Measurements from ENCODE around the gene UBE2F.

Gene UBE2F

DNA sequence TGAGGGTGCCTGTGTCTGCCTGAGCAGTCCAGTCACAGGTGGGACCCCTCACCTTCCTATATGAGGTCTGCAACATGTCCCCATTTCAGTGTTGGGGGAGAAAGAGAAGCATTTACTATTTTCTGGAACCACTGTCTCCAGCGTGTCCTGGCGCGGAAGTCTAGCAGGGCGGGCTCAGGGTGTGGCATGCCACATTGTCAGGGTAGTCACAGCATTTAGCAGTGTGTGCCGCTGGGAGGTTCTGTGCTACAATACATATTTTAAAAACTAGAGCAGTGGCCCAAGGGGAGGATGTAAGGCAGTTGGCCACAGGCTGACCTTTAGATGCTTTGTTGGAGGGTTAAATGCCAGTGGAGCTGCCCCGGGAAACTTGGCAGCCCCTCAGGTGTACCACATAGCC lies 12.5 kb downstream of the UBE2F start:
- ATAC-seq: no peak
- TF ChIP-seq TCF4 (CRISPR knock-in tag; IDR thresholded peaks at IDR 0.05; ENCODE audit: borderline replicate concordance) (no peak), RARB (CRISPR knock-in tag; IDR thresholded peaks at IDR 0.05) (no peak), CSDC2 (CRISPR knock-in tag; IDR thresholded peaks at IDR 0.05) (no peak), ZFP30 (CRISPR knock-in tag; IDR thresholded peaks at IDR 0.05) (no peak), ISL1 (CRISPR knock-in tag; IDR thresholded peaks at IDR 0.05) (no peak), BACH2 (CRISPR knock-in tag; IDR thresholded peaks at IDR 0.05; ENCODE audit: borderline replicate concordance) (no peak), ZC3H10 (CRISPR knock-in tag; IDR thresholded peaks at IDR 0.05) (no peak), ZNF8 (CRISPR knock-in tag; IDR thresholded peaks at IDR 0.05) (no peak), SNAI2 (CRISPR knock-in tag; IDR thresholded peaks at IDR 0.05) (no peak), GLIS3 (CRISPR knock-in tag; IDR thresholded peaks at IDR 0.05) (no peak), ARNTL (CRISPR knock-in tag; IDR thresholded peaks at IDR 0.05; ENCODE audit: borderline replicate concordance, low read depth) (no peak), ZNF70 (CRISPR knock-in tag; IDR thresholded peaks at IDR 0.05) (no peak), ZFP3 (CRISPR knock-in tag; IDR thresholded peaks at IDR 0.05) (no peak), ZNF565 (CRISPR knock-in tag; conservative IDR thresholded peaks at IDR 0.05; ENCODE audit: low read depth) (no peak)
- TF ChIP-seq, protein P1, sequence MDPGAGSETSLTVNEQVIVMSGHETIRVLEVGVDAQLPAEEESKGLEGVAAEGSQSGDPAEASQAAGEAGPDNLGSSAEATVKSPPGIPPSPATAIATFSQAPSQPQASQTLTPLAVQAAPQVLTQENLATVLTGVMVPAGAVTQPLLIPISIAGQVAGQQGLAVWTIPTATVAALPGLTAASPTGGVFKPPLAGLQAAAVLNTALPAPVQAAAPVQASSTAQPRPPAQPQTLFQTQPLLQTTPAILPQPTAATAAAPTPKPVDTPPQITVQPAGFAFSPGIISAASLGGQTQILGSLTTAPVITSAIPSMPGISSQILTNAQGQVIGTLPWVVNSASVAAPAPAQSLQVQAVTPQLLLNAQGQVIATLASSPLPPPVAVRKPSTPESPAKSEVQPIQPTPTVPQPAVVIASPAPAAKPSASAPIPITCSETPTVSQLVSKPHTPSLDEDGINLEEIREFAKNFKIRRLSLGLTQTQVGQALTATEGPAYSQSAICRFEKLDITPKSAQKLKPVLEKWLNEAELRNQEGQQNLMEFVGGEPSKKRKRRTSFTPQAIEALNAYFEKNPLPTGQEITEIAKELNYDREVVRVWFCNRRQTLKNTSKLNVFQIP (CRISPR knock-in tag; IDR thresholded peaks at IDR 0.05; ENCODE audit: borderline replicate concordance, low read depth): no peak
- TF ChIP-seq, protein P2, sequence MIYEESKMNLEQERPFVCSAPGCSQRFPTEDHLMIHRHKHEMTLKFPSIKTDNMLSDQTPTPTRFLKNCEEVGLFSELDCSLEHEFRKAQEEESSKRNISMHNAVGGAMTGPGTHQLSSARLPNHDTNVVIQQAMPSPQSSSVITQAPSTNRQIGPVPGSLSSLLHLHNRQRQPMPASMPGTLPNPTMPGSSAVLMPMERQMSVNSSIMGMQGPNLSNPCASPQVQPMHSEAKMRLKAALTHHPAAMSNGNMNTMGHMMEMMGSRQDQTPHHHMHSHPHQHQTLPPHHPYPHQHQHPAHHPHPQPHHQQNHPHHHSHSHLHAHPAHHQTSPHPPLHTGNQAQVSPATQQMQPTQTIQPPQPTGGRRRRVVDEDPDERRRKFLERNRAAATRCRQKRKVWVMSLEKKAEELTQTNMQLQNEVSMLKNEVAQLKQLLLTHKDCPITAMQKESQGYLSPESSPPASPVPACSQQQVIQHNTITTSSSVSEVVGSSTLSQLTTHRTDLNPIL (CRISPR knock-in tag; IDR thresholded peaks at IDR 0.05; ENCODE audit: low read depth): no peak
- TF ChIP-seq, protein P3, sequence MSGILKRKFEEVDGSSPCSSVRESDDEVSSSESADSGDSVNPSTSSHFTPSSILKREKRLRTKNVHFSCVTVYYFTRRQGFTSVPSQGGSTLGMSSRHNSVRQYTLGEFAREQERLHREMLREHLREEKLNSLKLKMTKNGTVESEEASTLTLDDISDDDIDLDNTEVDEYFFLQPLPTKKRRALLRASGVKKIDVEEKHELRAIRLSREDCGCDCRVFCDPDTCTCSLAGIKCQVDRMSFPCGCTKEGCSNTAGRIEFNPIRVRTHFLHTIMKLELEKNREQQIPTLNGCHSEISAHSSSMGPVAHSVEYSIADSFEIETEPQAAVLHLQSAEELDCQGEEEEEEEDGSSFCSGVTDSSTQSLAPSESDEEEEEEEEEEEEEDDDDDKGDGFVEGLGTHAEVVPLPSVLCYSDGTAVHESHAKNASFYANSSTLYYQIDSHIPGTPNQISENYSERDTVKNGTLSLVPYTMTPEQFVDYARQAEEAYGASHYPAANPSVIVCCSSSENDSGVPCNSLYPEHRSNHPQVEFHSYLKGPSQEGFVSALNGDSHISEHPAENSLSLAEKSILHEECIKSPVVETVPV (CRISPR knock-in tag; IDR thresholded peaks at IDR 0.05): no peak
- TF ChIP-seq, protein P4, sequence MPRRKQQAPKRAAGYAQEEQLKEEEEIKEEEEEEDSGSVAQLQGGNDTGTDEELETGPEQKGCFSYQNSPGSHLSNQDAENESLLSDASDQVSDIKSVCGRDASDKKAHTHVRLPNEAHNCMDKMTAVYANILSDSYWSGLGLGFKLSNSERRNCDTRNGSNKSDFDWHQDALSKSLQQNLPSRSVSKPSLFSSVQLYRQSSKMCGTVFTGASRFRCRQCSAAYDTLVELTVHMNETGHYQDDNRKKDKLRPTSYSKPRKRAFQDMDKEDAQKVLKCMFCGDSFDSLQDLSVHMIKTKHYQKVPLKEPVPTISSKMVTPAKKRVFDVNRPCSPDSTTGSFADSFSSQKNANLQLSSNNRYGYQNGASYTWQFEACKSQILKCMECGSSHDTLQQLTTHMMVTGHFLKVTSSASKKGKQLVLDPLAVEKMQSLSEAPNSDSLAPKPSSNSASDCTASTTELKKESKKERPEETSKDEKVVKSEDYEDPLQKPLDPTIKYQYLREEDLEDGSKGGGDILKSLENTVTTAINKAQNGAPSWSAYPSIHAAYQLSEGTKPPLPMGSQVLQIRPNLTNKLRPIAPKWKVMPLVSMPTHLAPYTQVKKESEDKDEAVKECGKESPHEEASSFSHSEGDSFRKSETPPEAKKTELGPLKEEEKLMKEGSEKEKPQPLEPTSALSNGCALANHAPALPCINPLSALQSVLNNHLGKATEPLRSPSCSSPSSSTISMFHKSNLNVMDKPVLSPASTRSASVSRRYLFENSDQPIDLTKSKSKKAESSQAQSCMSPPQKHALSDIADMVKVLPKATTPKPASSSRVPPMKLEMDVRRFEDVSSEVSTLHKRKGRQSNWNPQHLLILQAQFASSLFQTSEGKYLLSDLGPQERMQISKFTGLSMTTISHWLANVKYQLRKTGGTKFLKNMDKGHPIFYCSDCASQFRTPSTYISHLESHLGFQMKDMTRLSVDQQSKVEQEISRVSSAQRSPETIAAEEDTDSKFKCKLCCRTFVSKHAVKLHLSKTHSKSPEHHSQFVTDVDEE (CRISPR knock-in tag; IDR thresholded peaks at IDR 0.05): no peak
- TF ChIP-seq, protein P5, sequence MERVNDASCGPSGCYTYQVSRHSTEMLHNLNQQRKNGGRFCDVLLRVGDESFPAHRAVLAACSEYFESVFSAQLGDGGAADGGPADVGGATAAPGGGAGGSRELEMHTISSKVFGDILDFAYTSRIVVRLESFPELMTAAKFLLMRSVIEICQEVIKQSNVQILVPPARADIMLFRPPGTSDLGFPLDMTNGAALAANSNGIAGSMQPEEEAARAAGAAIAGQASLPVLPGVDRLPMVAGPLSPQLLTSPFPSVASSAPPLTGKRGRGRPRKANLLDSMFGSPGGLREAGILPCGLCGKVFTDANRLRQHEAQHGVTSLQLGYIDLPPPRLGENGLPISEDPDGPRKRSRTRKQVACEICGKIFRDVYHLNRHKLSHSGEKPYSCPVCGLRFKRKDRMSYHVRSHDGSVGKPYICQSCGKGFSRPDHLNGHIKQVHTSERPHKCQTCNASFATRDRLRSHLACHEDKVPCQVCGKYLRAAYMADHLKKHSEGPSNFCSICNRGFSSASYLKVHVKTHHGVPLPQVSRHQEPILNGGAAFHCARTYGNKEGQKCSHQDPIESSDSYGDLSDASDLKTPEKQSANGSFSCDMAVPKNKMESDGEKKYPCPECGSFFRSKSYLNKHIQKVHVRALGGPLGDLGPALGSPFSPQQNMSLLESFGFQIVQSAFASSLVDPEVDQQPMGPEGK (CRISPR knock-in tag; IDR thresholded peaks at IDR 0.05; ENCODE audit: borderline replicate concordance): no peak

DNA sequence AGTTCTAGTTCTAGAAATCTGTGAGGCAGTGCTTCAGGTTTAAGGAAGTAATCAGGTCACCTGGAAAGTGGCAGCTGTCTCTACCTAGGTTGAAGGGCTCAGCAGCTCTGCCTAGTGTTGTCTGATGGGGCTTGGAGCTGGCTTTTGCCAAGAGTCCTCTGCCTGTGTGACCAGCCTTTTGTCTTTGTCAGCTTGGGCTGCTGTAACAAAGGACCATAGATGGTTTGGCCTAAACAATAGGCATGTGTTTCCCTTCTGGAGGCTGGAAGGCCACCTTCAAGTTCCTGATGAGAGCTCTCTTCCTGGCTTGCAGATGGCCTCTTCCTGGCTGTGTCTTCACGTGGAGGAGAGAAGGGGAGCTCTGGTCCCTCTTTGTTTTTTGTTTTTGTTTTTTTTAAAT lies 13.3 kb downstream of the UBE2F start:
- ATAC-seq: no peak
- TF ChIP-seq OSR1 (CRISPR knock-in tag; IDR thresholded peaks at IDR 0.05) (no peak), ESRRG (CRISPR knock-in tag; IDR thresholded peaks at IDR 0.05) (no peak), PPARA (CRISPR knock-in tag; IDR thresholded peaks at IDR 0.05; ENCODE audit: borderline replicate concordance) (no peak), BACH2 (CRISPR knock-in tag; IDR thresholded peaks at IDR 0.05; ENCODE audit: borderline replicate concordance) (no peak), TOX (CRISPR knock-in tag; IDR thresholded peaks at IDR 0.05; ENCODE audit: borderline replicate concordance) (no peak), ZFP30 (CRISPR knock-in tag; IDR thresholded peaks at IDR 0.05) (no peak), SNAI2 (CRISPR knock-in tag; IDR thresholded peaks at IDR 0.05) (no peak), ZNF565 (CRISPR knock-in tag; conservative IDR thresholded peaks at IDR 0.05; ENCODE audit: low read depth) (no peak)
- TF ChIP-seq, protein P2 (CRISPR knock-in tag; IDR thresholded peaks at IDR 0.05; ENCODE audit: low read depth): no peak
